Measurements from ENCODE around the gene EHMT1. TPM values are rescaled to one million over a fixed set of nuclear protein-coding genes. Genes with fewer than 3 reads are reported as not detected.

Gene EHMT1
- total and polyA plus RNA-seq, 9 of the 15 experiments (the other 6 are each of a cell fraction or from before 2014, with no cell fraction given): 2.2 to 76.0 (median 36.4) TPM

- TF ChIP-seq MGA (IDR thresholded peaks at IDR 0.05): peak; percentile 81
- 0 out of 2 replicates have a peak, but pooled peaks have one; percentile 48 for TF ChIP-seq NR2C2 (CRISPR knock-in tag; IDR thresholded peaks at IDR 0.05)
- TF ChIP-seq NR2C2 (tag; IDR thresholded peaks at IDR 0.05): no peak
- TF ChIP-seq ZBTB8A (IDR thresholded peaks at IDR 0.05; ENCODE audit: partially characterized antibody): no peak
- TF ChIP-seq ZSCAN29 (IDR thresholded peaks at IDR 0.05): no peak
These were observed 51.8 kb downstream of the EHMT1 start (continued) for GRCh38 chr9:137670391-137671195.
